ENCODE data around the gene SPTA1.
"Not testable (repeated sequence)": the region's sequence is repeated elsewhere in the genome, so short reads cannot be mapped to it uniquely, and the experiment has no call there.

Gene SPTA1

GRCh38 chr1:158686111-158687009, at the start of gene SPTA1:
Gene SPTA1 (minus strand): TSS chr1:158686715. CDS start chr1:158686517, 198 bp downstream.
- no peak for DNase-seq (ENCODE audit: low read depth)

GRCh38 chr1:158735848-158736247, 49.3 kb upstream of the SPTA1 start:
- no peak for DNase-seq (ENCODE audit: low read depth)

- DNase-seq (ENCODE audit: low read depth): no peak
Observed at GRCh38 chr1:158732524-158732923, 46.0 kb upstream of the SPTA1 start.

- no peak for DNase-seq (ENCODE audit: low read depth)
Observed at GRCh38 chr1:158731707-158732106, 45.2 kb upstream of the SPTA1 start.

GRCh38 chr1:158730453-158730852, 43.9 kb upstream of the SPTA1 start:
- DNase-seq (ENCODE audit: low read depth): no peak

GRCh38 chr1:158728510-158729225, 42.2 kb upstream of the SPTA1 start:
- DNase-seq (ENCODE audit: low read depth): no peak

GRCh38 chr1:158724442-158724841, 37.9 kb upstream of the SPTA1 start:
- no peak for DNase-seq (ENCODE audit: low read depth)

GRCh38 chr1:158720620-158721019, 34.1 kb upstream of the SPTA1 start, which contains the start of gene OR6K3:
Gene OR6K3 (minus strand): TSS chr1:158720720. CDS start chr1:158718115, 2,605 bp downstream.
- DNase-seq (ENCODE audit: low read depth): no peak

GRCh38 chr1:158719664-158720063, 33.1 kb upstream of the SPTA1 start:
- DNase-seq (ENCODE audit: low read depth): no peak

- DNase-seq (ENCODE audit: low read depth): no peak
Observed at GRCh38 chr1:158717344-158717743, 30.8 kb upstream of the SPTA1 start.

- no peak for DNase-seq (ENCODE audit: low read depth)
Observed at GRCh38 chr1:158716335-158716734, 29.8 kb upstream of the SPTA1 start.

- DNase-seq (ENCODE audit: low read depth): no peak
Observed at GRCh38 chr1:158714754-158715153, 28.2 kb upstream of the SPTA1 start.

- DNase-seq (ENCODE audit: low read depth): no peak
Observed at GRCh38 chr1:158711098-158711497, 24.6 kb upstream of the SPTA1 start.

- no peak for DNase-seq (ENCODE audit: low read depth)
Observed at GRCh38 chr1:158706096-158706495, 19.6 kb upstream of the SPTA1 start.

GRCh38 chr1:158700552-158700951, 14.0 kb upstream of the SPTA1 start, which contains the start of gene OR6K2:
Gene OR6K2 (minus strand): TSS chr1:158700652. CDS start chr1:158700652, 0 bp downstream.
- no peak for DNase-seq (ENCODE audit: low read depth)

GRCh38 chr1:158694596-158694995, 8.1 kb upstream of the SPTA1 start:
- no peak for DNase-seq (ENCODE audit: low read depth)

GRCh38 chr1:158692356-158692755, 5.8 kb upstream of the SPTA1 start:
- no peak for DNase-seq (ENCODE audit: low read depth)

- DNase-seq (ENCODE audit: low read depth): no peak
Observed at GRCh38 chr1:158691907-158692306, 5.4 kb upstream of the SPTA1 start.

GRCh38 chr1:158691149-158691548, 4.6 kb upstream of the SPTA1 start:
- DNase-seq (ENCODE audit: low read depth): not testable (repeated sequence)

- DNase-seq (ENCODE audit: low read depth): no peak
Observed at GRCh38 chr1:158689875-158690274, 3.4 kb upstream of the SPTA1 start.

GRCh38 chr1:158689110-158689509, 2.6 kb upstream of the SPTA1 start:
- DNase-seq (ENCODE audit: low read depth): no peak

GRCh38 chr1:158688343-158688742, 1.8 kb upstream of the SPTA1 start:
- not testable (repeated sequence) for DNase-seq (ENCODE audit: low read depth)

- no peak for DNase-seq (ENCODE audit: low read depth)
Observed at GRCh38 chr1:158687037-158687436, 522 bp upstream of the SPTA1 start.
